Thyroid gland (tissue), 4 donors: Measurements from ENCODE around the gene SEMA5A.

Experiments used
- POLR2A ChIP-seq, 2 donors: fragments of 450-650 bp; IDR thresholded peaks; one replicate each; pipeline ENCODE4 v1.6.1; 2017; ENCODE audit warnings: antibody characterized with exemption in 2 of 2, mild to moderate bottlenecking in 2 of 2, moderate library complexity in 1 of 2
- TF ChIP-seq, protein P1 (sequence below), 6 experiments: fragments of 200-600 bp in 3 of 6; fragments of 450-650 bp in 3 of 6; sonication (generic) in 3 of 6; IDR thresholded peaks; one replicate each; pipeline ENCODE4 v1.5.1; 2016 to 2019; ENCODE audit warnings: antibody characterized with exemption in 6 of 6, mild to moderate bottlenecking in 2 of 6, inconsistent platforms in 1 of 6, moderate library complexity in 1 of 6

DNA sequence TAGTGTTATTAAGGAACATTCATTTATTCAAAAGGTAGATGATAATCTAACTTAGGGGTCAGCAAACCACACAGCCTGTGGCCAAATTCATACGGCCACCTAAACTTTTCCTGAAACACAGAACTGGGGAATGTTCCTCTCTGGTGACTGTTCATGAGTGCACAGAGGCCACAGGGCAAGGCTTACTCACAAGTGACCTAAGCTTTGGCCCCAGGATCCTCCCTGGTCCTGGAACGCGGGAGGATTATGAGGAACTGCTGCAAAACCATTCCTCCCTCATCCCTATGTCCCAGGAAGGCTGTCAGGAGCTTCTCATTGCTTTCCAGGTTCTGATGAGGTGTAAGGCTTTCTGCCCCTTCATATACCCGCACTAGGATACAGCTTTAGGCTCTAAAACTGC is 397.6 kb downstream of the SEMA5A start:
- TF ChIP-seq, protein P1, sequence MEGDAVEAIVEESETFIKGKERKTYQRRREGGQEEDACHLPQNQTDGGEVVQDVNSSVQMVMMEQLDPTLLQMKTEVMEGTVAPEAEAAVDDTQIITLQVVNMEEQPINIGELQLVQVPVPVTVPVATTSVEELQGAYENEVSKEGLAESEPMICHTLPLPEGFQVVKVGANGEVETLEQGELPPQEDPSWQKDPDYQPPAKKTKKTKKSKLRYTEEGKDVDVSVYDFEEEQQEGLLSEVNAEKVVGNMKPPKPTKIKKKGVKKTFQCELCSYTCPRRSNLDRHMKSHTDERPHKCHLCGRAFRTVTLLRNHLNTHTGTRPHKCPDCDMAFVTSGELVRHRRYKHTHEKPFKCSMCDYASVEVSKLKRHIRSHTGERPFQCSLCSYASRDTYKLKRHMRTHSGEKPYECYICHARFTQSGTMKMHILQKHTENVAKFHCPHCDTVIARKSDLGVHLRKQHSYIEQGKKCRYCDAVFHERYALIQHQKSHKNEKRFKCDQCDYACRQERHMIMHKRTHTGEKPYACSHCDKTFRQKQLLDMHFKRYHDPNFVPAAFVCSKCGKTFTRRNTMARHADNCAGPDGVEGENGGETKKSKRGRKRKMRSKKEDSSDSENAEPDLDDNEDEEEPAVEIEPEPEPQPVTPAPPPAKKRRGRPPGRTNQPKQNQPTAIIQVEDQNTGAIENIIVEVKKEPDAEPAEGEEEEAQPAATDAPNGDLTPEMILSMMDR (IDR thresholded peaks at IDR 0.05), result no peak
- no peak for TF ChIP-seq POLR2A (IDR thresholded peaks at IDR 0.05)
